AG10803 (cell line): Measurements from ENCODE around the gene EXD1.
"Not testable (repeated sequence)": the region's sequence is repeated elsewhere in the genome, so short reads cannot be mapped to it uniquely, and the experiment has no call there.

Experiments
- DNase-seq: peaks from one replicate; pipeline ENCODE4 v3.0.0; 2010; ENCODE audit warnings: low read depth
- H3K4me3 ChIP-seq: 2 replicates; pipeline ENCODE4 v1.5.1; 2011; ENCODE audit warnings: mild to moderate bottlenecking, low read length, control low read depth
- CTCF ChIP-seq: conservative IDR thresholded peaks from 2 replicates; pipeline ENCODE4 v1.5.1; 2011; ENCODE audit warnings: mild to moderate bottlenecking, low read length, control low read depth, inconsistent platforms

The EXD1 gene

GRCh38 chr15:41148065-41148464 is 82.5 kb downstream of the EXD1 start:
- TF ChIP-seq CTCF, result no peak
- DNase-seq, result no peak
- H3K4me3 ChIP-seq, result no peak overlapping the region

GRCh38 chr15:41139619-41140018 is 90.9 kb downstream of the EXD1 start:
- no peak overlapping the region for H3K4me3 ChIP-seq
- no peak for TF ChIP-seq CTCF
- DNase-seq, result no peak

- not testable (repeated sequence) for H3K4me3 ChIP-seq, DNase-seq
Observed at GRCh38 chr15:41139112-41139511, 91.4 kb downstream of the EXD1 start.

GRCh38 chr15:41135580-41135979 is 95.0 kb downstream of the EXD1 start:
- not testable (repeated sequence) for H3K4me3 ChIP-seq

GRCh38 chr15:41133454-41133853 is 97.1 kb downstream of the EXD1 start:
- TF ChIP-seq CTCF, result no peak
- no peak overlapping the region for H3K4me3 ChIP-seq
- DNase-seq, result no peak

More at GRCh38 chr15:41135580-41135979, 95.0 kb downstream of the EXD1 start:
- DNase-seq, result not testable (repeated sequence)
